HL-60 (cell line): ENCODE results near the gene PDCD4.

ENCODE experiments used
- POLR2AphosphoS5 ChIP-seq: IDR thresholded peaks from 2 replicates; pipeline ENCODE4 v1.6.1; 2012; ENCODE audit warnings: low read depth
- TF ChIP-seq, protein P1 (sequence below): IDR thresholded peaks from one replicate; pipeline ENCODE4 v1.5.1; 2011; ENCODE audit warnings: low read length, control low read depth, inconsistent platforms; ENCODE audit not compliant: insufficient read depth
- TF ChIP-seq, protein P2 (sequence below): IDR thresholded peaks from 2 replicates; pipeline ENCODE4 v1.6.1; 2012; ENCODE audit warnings: low read depth; ENCODE audit not compliant: insufficient replicate concordance

DNA sequence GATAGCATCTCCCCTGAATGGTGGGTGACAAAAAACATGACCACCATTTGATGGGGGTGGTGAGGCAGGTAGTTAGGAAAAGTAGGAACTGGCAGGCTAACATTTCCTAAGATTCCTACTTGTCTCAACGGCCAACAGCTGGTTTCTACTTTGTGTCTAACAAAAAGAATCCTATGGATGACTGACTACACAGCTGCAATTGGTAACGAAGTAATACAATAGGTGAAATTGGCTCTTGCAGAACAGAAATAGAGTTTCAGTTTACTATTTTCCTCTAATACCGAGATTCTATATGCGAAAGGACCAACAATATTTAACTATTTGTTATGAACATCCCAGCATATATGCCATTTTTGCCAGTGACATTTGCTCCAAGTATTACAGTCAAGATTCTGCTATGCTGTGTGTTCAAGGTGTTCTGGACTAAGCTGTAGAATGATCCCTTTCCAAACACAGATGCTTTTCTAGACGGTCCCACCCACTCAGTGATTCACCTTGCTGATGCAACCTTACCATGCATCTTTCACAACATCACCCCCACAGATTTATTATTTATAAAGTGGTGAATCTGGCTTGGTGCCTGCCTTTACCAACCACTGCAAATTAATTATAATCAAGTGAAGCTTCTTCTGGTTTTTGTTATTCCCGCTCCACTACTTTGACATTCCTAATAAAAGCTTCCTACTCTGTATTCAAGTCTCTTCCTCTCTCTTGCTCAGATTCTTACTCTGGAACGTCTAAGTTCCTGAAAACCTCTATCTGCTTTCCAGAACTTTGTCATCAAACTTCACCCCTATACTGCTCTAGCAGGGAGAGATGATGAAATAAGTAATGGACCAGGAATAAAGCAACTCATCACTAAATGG, 30.5 kb downstream of the PDCD4 start:
- TF ChIP-seq, protein P1, sequence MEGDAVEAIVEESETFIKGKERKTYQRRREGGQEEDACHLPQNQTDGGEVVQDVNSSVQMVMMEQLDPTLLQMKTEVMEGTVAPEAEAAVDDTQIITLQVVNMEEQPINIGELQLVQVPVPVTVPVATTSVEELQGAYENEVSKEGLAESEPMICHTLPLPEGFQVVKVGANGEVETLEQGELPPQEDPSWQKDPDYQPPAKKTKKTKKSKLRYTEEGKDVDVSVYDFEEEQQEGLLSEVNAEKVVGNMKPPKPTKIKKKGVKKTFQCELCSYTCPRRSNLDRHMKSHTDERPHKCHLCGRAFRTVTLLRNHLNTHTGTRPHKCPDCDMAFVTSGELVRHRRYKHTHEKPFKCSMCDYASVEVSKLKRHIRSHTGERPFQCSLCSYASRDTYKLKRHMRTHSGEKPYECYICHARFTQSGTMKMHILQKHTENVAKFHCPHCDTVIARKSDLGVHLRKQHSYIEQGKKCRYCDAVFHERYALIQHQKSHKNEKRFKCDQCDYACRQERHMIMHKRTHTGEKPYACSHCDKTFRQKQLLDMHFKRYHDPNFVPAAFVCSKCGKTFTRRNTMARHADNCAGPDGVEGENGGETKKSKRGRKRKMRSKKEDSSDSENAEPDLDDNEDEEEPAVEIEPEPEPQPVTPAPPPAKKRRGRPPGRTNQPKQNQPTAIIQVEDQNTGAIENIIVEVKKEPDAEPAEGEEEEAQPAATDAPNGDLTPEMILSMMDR: no peak
- 0 out of 2 replicates have a peak, but pooled peaks have one; percentile 1 for TF ChIP-seq POLR2AphosphoS5
- TF ChIP-seq, protein P2, sequence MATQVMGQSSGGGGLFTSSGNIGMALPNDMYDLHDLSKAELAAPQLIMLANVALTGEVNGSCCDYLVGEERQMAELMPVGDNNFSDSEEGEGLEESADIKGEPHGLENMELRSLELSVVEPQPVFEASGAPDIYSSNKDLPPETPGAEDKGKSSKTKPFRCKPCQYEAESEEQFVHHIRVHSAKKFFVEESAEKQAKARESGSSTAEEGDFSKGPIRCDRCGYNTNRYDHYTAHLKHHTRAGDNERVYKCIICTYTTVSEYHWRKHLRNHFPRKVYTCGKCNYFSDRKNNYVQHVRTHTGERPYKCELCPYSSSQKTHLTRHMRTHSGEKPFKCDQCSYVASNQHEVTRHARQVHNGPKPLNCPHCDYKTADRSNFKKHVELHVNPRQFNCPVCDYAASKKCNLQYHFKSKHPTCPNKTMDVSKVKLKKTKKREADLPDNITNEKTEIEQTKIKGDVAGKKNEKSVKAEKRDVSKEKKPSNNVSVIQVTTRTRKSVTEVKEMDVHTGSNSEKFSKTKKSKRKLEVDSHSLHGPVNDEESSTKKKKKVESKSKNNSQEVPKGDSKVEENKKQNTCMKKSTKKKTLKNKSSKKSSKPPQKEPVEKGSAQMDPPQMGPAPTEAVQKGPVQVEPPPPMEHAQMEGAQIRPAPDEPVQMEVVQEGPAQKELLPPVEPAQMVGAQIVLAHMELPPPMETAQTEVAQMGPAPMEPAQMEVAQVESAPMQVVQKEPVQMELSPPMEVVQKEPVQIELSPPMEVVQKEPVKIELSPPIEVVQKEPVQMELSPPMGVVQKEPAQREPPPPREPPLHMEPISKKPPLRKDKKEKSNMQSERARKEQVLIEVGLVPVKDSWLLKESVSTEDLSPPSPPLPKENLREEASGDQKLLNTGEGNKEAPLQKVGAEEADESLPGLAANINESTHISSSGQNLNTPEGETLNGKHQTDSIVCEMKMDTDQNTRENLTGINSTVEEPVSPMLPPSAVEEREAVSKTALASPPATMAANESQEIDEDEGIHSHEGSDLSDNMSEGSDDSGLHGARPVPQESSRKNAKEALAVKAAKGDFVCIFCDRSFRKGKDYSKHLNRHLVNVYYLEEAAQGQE: no peak
